AG04450 (cell line): ENCODE results near the gene ZNF143. TPM values are rescaled to one million over a fixed set of nuclear protein-coding genes. Genes with fewer than 3 reads are reported as not detected.

Experiments used
- CTCF ChIA-PET: fragments of 300-600, 350-600 bp; formaldehyde crosslinking; extraction: SDS; loops from one replicate; lab custom pipeline; 2022; ENCODE audit warnings: antibody characterized with exemption, inconsistent platforms; lab: Charles Lee
- POLR2A ChIA-PET: fragments of 350-600 bp; formaldehyde crosslinking; extraction: SDS; loops from one replicate; lab custom pipeline; 2021; ENCODE audit warnings: antibody characterized with exemption, inconsistent platforms; lab: Yijun Ruan, JAX
- DNase-seq: peaks from one replicate; pipeline ENCODE4 v3.0.0-alpha.2; 2011; ENCODE audit warnings: low read depth, low spot score
- H3K27ac ChIP-seq: one replicate; pipeline ENCODE4 v1.5.1; 2012; ENCODE audit warnings: low read depth, low read length, control low read depth
- H3K27me3 ChIP-seq: one replicate; pipeline ENCODE4 v1.6.0; 2012; ENCODE audit warnings: low read length; ENCODE audit not compliant: control insufficient read depth, insufficient read depth
- H3K4me3 ChIP-seq: 2 replicates; pipeline ENCODE4 v1.5.1; 2011; ENCODE audit warnings: mild to moderate bottlenecking, low read depth, low read length, control low read depth
- H3K9me3 ChIP-seq: 2 replicates; pipeline ENCODE4 v1.5.1; 2012; ENCODE audit warnings: low read length; ENCODE audit not compliant: control insufficient read depth, insufficient read depth
- CTCF ChIP-seq: IDR thresholded peaks from 2 replicates; pipeline ENCODE4 v1.5.1; 2011; ENCODE audit warnings: low read depth, low read length, control low read depth, inconsistent platforms
- polyA minus RNA-seq: library from RNA; depleted of rRNA, polyadenylated mRNA; stranded (reverse); fragments of >200 nt; gene quantifications from 2 replicates; pipeline ENCODE4 v1.2.3, GENCODE V29; 2011; rRNA and poly(A)+ RNA removed
- polyA plus RNA-seq: library from polyadenylated mRNA; depleted of rRNA; stranded (reverse); fragments of >200 nt; gene quantifications from 2 replicates; pipeline ENCODE4 v1.2.3, GENCODE V29; 2011; rRNA removed

ZNF143 gene
- polyA plus RNA-seq (29.1 and 29.4 TPM in 2 replicates), polyA minus RNA-seq (90.4 and 98.3 TPM in 2 replicates)

- ChIA-PET POLR2A (interaction anchor here (0.5 to 2.6 kb wide), 46 partner anchors 9 to 1080 kb away, joined by 3 to 27 read pairs (median 4); partner anchors contain the start of genes ADM, DENND5A, IPO7 and TMEM41B), CTCF (interaction anchor here (0.5 to 2.0 kb wide), 4 partner anchors 20 to 869 kb away, joined by 3 to 7 read pairs (median 4); no protein-coding TSS in a partner anchor)
- no peak for TF ChIP-seq CTCF
- peak; percentile 100 for DNase-seq
- peaks cover 10% of the 10 kb centered on the region; the same call in 1 of the 2 replicates for H3K9me3 ChIP-seq
- H3K4me3 ChIP-seq: peak within 1 kb of the TSS; percentile 97
- H3K27me3 ChIP-seq: no peaks in the 10 kb centered on the region
- peak within 1 kb of the TSS; percentile 99 for H3K27ac ChIP-seq
Measured at GRCh38 chr11:9460322-9461062, at the start of gene ZNF143. Gene ZNF143, plus strand, starts transcription at chr11:9461012. Its CDS starts 10,297 bp downstream, at chr11:9471309.

GRCh38 chr11:9428706-9429105 lies 32.1 kb upstream of the ZNF143 start:
- H3K27me3 ChIP-seq: no peaks in the 10 kb centered on the region
- no peak for TF ChIP-seq CTCF
- DNase-seq: no peak
- CTCF ChIA-PET: no interaction called here
- POLR2A ChIA-PET: no interaction called here
- H3K27ac ChIP-seq: no peak overlapping the region
- H3K9me3 ChIP-seq: no peaks in the 10 kb centered on the region
- H3K4me3 ChIP-seq: no peak overlapping the region

GRCh38 chr11:9438611-9439010 lies 22.2 kb upstream of the ZNF143 start:
- H3K9me3 ChIP-seq: no peaks in the 10 kb centered on the region
- no peak overlapping the region for H3K4me3 ChIP-seq
- POLR2A ChIA-PET: no interaction called here
- no peak overlapping the region for H3K27ac ChIP-seq
- no peaks in the 10 kb centered on the region for H3K27me3 ChIP-seq
- no peak for DNase-seq
- TF ChIP-seq CTCF: no peak
- CTCF ChIA-PET: no interaction called here

- no peak overlapping the region for H3K27ac ChIP-seq
- DNase-seq: no peak
- no peak for TF ChIP-seq CTCF
- POLR2A ChIA-PET: no interaction called here
- H3K27me3 ChIP-seq: no peaks in the 10 kb centered on the region
- CTCF ChIA-PET: no interaction called here
- no peak overlapping the region for H3K4me3 ChIP-seq
- H3K9me3 ChIP-seq: no peaks in the 10 kb centered on the region; the same call in 1 of the 2 replicates
Measured at GRCh38 chr11:9446230-9446629, 14.6 kb upstream of the ZNF143 start.
